HepG2 (cell line): ENCODE measurements around the gene FASTKD2.

ENCODE experiments used
- CEBPZ ChIP-seq: IDR thresholded peaks from 2 replicates; pipeline ENCODE4 v1.6.1; 2012; ENCODE audit warnings: low read length, improper control_type of control experiment
- ZBTB10 ChIP-seq: sonication (generic); formaldehyde crosslinking; IDR thresholded peaks from 2 replicates; pipeline ENCODE4 v1.4.0; 2020; ENCODE audit warnings: missing genetic modification reagents, borderline replicate concordance
- TF ChIP-seq, protein P1 (sequence below): sonication (generic); formaldehyde crosslinking; IDR thresholded peaks from 2 replicates; pipeline ENCODE4 v1.4.0; 2020; ENCODE audit warnings: missing genetic modification reagents

GRCh38 chr2:206739271-206739670, 26.1 kb upstream of the FASTKD2 start:
- TF ChIP-seq ZBTB10 (CRISPR knock-in tag) (no peak), CEBPZ (no peak)
- TF ChIP-seq, protein P1, sequence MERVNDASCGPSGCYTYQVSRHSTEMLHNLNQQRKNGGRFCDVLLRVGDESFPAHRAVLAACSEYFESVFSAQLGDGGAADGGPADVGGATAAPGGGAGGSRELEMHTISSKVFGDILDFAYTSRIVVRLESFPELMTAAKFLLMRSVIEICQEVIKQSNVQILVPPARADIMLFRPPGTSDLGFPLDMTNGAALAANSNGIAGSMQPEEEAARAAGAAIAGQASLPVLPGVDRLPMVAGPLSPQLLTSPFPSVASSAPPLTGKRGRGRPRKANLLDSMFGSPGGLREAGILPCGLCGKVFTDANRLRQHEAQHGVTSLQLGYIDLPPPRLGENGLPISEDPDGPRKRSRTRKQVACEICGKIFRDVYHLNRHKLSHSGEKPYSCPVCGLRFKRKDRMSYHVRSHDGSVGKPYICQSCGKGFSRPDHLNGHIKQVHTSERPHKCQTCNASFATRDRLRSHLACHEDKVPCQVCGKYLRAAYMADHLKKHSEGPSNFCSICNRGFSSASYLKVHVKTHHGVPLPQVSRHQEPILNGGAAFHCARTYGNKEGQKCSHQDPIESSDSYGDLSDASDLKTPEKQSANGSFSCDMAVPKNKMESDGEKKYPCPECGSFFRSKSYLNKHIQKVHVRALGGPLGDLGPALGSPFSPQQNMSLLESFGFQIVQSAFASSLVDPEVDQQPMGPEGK = no peak
